Right ventricle myocardium superior (tissue), 1 donor: ENCODE results near the gene BAMBI. TPM values are rescaled to one million over a fixed set of nuclear protein-coding genes. Genes with fewer than 3 reads are reported as not detected.

Experiments
- ATAC-seq: fragments of 200-7000 bp; cut with Tn5 transposase; one replicate; pipeline ENCODE4 v1.9.1; 2020; ENCODE audit warnings: mild to moderate bottlenecking; ENCODE audit not compliant: poor library complexity
- DNase-seq: peaks from one replicate; pipeline ENCODE4 v3.0.0-alpha.2; 2020
- intact Hi-C: fragments of 100-400 bp; cut with DNase I; formaldehyde crosslinking; loops from one replicate; pipeline ENCODE4 v1.11.2; 2022
- total RNA-seq: library from RNA; stranded (reverse); fragmentation: NEBNext Ultra II Directional; extraction: Animal tissue kit (Norgen Biotek cat#: 25700); gene quantifications from one replicate; pipeline ENCODE4 v1.2.1, GENCODE V29; 2021
- donor health status: DM: no; HTN: yes; CAD: no; lungs with severe emphysema.

Gene BAMBI
- total RNA-seq, 1 donor from 2014 or later: 13.2 TPM

GRCh38 chr10:28668363-28669226, 8.7 kb upstream of the BAMBI start:
- intact Hi-C loops: loop anchor here (5.0 kb wide), 2 partner anchors 324 to 644 kb away; no protein-coding TSS in a partner anchor
- DNase-seq (peak; percentile 71), ATAC-seq (peak; percentile 78)

GRCh38 chr10:28669227-28670173, 7.8 kb upstream of the BAMBI start:
- no peak for ATAC-seq
- intact Hi-C loops: loop anchor here (5.0 kb wide), 2 partner anchors 323 to 643 kb away; no protein-coding TSS in a partner anchor

GRCh38 chr10:28674782-28675181, 2.5 kb upstream of the BAMBI start:
- DNase-seq (no peak), ATAC-seq (no peak)
- intact Hi-C loops: no loop called here

More at GRCh38 chr10:28669227-28670173, 7.8 kb upstream of the BAMBI start:
- DNase-seq: no peak

GRCh38 chr10:28676326-28676967, 874 bp upstream of the BAMBI start:
- intact Hi-C loops: loop anchor here (2.0 kb wide), 1 partner anchor 314 kb away; no protein-coding TSS in a partner anchor
- peak; percentile 61 for DNase-seq
- ATAC-seq: peak; percentile 19

GRCh38 chr10:28677888-28678686, 766 bp downstream of the BAMBI start:
- intact Hi-C loops: loop anchor here (2.0 kb wide), 2 partner anchors 307 to 313 kb away; no protein-coding TSS in a partner anchor
- ATAC-seq (peak; percentile 25), DNase-seq (peak; percentile 66)

- ATAC-seq (peak; percentile 7), DNase-seq (no peak)
- intact Hi-C loops: loop anchor here (2.0 kb wide), 1 partner anchor 306 kb away; no protein-coding TSS in a partner anchor
Measured at GRCh38 chr10:28678687-28679457, 1.6 kb downstream of the BAMBI start.

GRCh38 chr10:28679581-28680357, 2.4 kb downstream of the BAMBI start:
- intact Hi-C loops: loop anchor here (2.0 to 10.0 kb wide), 3 partner anchors 125 to 305 kb away; no protein-coding TSS in a partner anchor
- no peak for DNase-seq

GRCh38 chr10:28680358-28680752, 3.0 kb downstream of the BAMBI start:
- intact Hi-C loops: loop anchor here (10.0 kb wide), 2 partner anchors 124 to 214 kb away; no protein-coding TSS in a partner anchor
- DNase-seq (no peak), ATAC-seq (no peak)

More at GRCh38 chr10:28679581-28680357, 2.4 kb downstream of the BAMBI start:
- ATAC-seq: no peak

- ATAC-seq: no peak
- DNase-seq: no peak
- intact Hi-C loops: loop anchor here (10.0 kb wide), 2 partner anchors 123 to 213 kb away; no protein-coding TSS in a partner anchor
Measured at GRCh38 chr10:28681291-28681763, 4.0 kb downstream of the BAMBI start.

- ATAC-seq (no peak), DNase-seq (no peak)
- intact Hi-C loops: loop anchor here (10.0 kb wide), 2 partner anchors 123 to 213 kb away; no protein-coding TSS in a partner anchor
Measured at GRCh38 chr10:28681928-28682750, 4.8 kb downstream of the BAMBI start.

- intact Hi-C loops: loop anchor here (10.0 kb wide), 2 partner anchors 120 to 210 kb away; no protein-coding TSS in a partner anchor
- DNase-seq (no peak), ATAC-seq (no peak)
Measured at GRCh38 chr10:28684157-28684985, 7.0 kb downstream of the BAMBI start.

- no peak for ATAC-seq
- DNase-seq: no peak
- intact Hi-C loops: loop anchor here (10.0 kb wide), 2 partner anchors 120 to 210 kb away; no protein-coding TSS in a partner anchor
Measured at GRCh38 chr10:28684986-28685580, 7.8 kb downstream of the BAMBI start.

GRCh38 chr10:28685717-28686116, 8.4 kb downstream of the BAMBI start:
- no peak for DNase-seq
- no peak for ATAC-seq
- intact Hi-C loops: loop anchor here (10.0 kb wide), 2 partner anchors 119 to 209 kb away; no protein-coding TSS in a partner anchor
